GM13977 (cell line): Measurements from ENCODE around the gene REL.

ENCODE experiments used
- DNase-seq: peaks from one replicate; pipeline ENCODE4 v3.0.0; 2012; ENCODE audit warnings: low spot score
- CTCF ChIP-seq: IDR thresholded peaks from 2 replicates; pipeline ENCODE4 v1.5.1; 2012; ENCODE audit warnings: mild to moderate bottlenecking, control low read depth; ENCODE audit not compliant: insufficient read depth; ENCODE audit errors: extremely low read depth, missing control alignments
- in situ Hi-C: fragments of 300-500 bp; cut with MboI; formaldehyde crosslinking; loops from one replicate; pipeline ENCODE4 v1.12.0; 2022; ENCODE audit warnings: low sequenced_read_pairs, low pct_unique_long_range_greater_than_20kb, mixed read lengths, inconsistent platforms; ENCODE audit not compliant: unreplicated experiment

Gene REL

GRCh38 chr2:60880643-60881046 is 729 bp upstream of the REL start:
- TF ChIP-seq CTCF = peak; percentile 14
- DNase-seq = no peak
- in situ Hi-C loops = no loop called here

GRCh38 chr2:60882971-60883753 is 1.8 kb downstream of the REL start:
- in situ Hi-C loops = no loop called here
- no peak for TF ChIP-seq CTCF
- peak; percentile 28 for DNase-seq

GRCh38 chr2:60883896-60884295 is 2.5 kb downstream of the REL start:
- no peak for DNase-seq
- in situ Hi-C loops = no loop called here
- TF ChIP-seq CTCF = no peak

GRCh38 chr2:60884800-60885199 is 3.4 kb downstream of the REL start:
- TF ChIP-seq CTCF = no peak
- in situ Hi-C loops = no loop called here
- no peak for DNase-seq

- no peak for DNase-seq
- in situ Hi-C loops = no loop called here
- no peak for TF ChIP-seq CTCF
These were observed 4.3 kb downstream of the REL start for GRCh38 chr2:60885683-60886082.

- DNase-seq = no peak
- TF ChIP-seq CTCF = no peak
- in situ Hi-C loops = no loop called here
These were observed 5.6 kb downstream of the REL start for GRCh38 chr2:60886991-60887390.
